NCI-H1930 (cell line): Measurements from ENCODE around the gene PSME2.
A peak's percentile ranks its signal among the peaks of the same experiment; 100 is the strongest.

Experiments
- DNase-seq, 2 experiments: peaks; one replicate each; lab custom pipeline; 2025; lab: John Stamatoyannopoulos, UW

PSME2 gene

DNA sequence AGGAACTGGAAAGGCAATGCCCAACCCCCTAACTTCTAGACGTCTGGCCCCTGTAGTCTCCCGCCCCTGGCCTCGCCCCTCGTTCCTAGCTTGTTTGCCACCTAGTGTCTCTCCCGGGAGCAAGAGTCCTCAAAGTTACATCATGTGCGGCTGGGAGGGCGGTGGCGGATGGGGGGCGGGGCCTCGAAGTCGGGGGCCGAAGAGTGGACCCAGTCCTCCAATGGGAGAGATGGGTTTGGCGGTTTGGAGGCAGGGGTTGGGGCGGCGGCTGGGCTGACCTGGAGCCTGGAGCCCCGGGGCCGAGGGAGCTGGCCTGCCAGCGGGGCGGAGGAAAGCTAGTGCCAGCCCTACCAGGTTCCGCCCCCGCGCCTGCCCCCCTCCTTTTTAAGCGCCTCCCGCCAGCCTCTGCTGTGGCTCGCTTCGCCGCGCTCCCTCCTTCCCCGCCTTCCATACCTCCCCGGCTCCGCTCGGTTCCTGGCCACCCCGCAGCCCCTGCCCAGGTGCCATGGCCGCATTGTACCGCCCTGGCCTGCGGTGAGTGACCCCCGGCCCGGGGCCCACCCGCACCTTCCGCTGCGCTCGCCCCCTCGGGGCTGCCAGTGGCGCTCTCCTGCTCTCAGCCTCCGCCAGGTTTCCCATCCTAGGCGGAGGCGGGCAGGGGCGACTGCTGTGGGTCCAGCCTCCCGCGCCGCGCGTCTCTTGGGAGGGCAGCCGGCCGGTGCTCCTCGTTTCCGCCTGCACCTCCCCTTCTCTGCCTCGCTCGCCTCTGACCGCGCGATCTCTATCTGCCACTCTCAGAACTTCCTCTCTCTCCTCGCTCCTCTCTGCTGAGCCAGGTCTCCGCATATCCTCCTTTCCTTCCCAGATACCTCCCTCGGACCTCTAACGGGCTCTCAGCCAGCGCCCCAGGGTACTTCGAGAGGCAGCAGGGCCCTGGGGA, 52.2 kb downstream of the PSME2 start, which contains the start of gene PCK2:
Gene PCK2 (plus strand): TSS at position 411 of the 940 bp plus-strand sequence. CDS start 95 bp downstream, at position 506.
- peak; percentile 55 to 82 for DNase-seq
